ENCODE data around the gene LRCH1. TPM values are rescaled to one million over a fixed set of nuclear protein-coding genes. Genes with fewer than 3 reads are reported as not detected.
A peak's percentile ranks its signal among the peaks of the same experiment; 100 is the strongest.

The LRCH1 gene
- total RNA-seq, 4 donors from 2014 or later = 29.1 to 55.6 (median 36.2) TPM

DNA sequence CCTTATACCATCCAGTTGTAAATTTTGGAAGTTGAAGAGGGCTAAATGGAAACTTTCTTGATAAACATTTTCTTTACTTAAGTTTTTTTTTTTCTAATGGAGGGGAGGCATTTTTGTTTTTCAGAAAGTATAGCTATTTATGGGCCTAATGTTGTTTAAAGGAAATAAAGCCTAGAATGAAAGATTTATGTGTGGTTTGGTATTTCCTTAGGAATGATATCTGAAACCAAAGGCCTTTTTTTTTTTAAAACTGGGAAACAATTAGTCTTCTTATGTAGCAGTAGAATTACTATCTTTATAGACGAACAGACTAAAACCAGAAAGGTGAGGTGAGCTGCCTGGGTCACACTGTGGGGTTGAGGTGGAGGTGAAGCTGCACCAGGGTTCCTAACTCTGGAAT, 163.9 kb downstream of the LRCH1 start:
- H3K36me3 ChIP-seq = no peaks in the 10 kb centered on the region
- no peak overlapping the region for H3K4me3 ChIP-seq
- TF ChIP-seq POLR2A (IDR thresholded peaks at IDR 0.05) = no peak
- no peak for TF ChIP-seq CTCF (IDR thresholded peaks at IDR 0.05)
- no peak for DNase-seq
- peaks cover 0 to 6% of the 10 kb centered on the region in 2 donors for H3K4me1 ChIP-seq
- intact Hi-C loops (cut with DNase I; ENCODE audit: low total_unique reads) = no loop called here
- H3K27ac ChIP-seq = no peak overlapping the region
- H3K27me3 ChIP-seq = no peaks in the 10 kb centered on the region
- no peaks in the 10 kb centered on the region for H3K9me3 ChIP-seq

DNA sequence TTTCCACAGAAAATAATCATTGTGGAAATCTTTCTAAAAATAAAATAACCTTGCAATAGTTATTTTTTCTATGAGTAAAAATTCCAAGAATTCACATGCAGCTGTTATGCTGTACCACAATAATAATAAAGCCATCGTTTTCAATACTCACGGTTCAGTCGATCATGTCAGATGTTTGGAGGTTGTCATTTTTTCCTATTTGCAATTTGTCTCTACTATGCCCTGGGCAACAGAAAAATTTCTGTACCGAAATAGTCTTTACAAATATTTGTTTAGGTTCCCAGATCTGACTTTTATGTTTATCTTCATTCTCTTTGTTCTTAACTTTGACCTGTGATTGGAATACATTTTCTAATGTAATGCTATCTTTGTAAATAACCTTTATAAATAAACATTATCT, 164.3 kb downstream of the LRCH1 start:
- Histone ChIP-seq H3K9me3 (no peaks in the 10 kb centered on the region), H3K4me3 (no peak overlapping the region), H3K27me3 (no peaks in the 10 kb centered on the region), H3K27ac (no peak overlapping the region), H3K36me3 (no peaks in the 10 kb centered on the region), H3K4me1 (peaks cover 0 to 6% of the 10 kb centered on the region in 2 donors)
- TF ChIP-seq POLR2A (IDR thresholded peaks at IDR 0.05) = no peak
- TF ChIP-seq CTCF (IDR thresholded peaks at IDR 0.05) = no peak
- DNase-seq = no peak
- intact Hi-C loops (cut with DNase I; ENCODE audit: low total_unique reads) = no loop called here

- intact Hi-C loops (cut with DNase I; ENCODE audit: low total_unique reads) = no loop called here
- DNase-seq = no peak
- H3K4me3 ChIP-seq = no peak overlapping the region
- H3K9me3 ChIP-seq = no peaks in the 10 kb centered on the region
- H3K4me1 ChIP-seq = peaks cover 0 to 6% of the 10 kb centered on the region in 2 donors
- no peaks in the 10 kb centered on the region for H3K36me3 ChIP-seq
- no peak for TF ChIP-seq CTCF (IDR thresholded peaks at IDR 0.05)
- TF ChIP-seq POLR2A (IDR thresholded peaks at IDR 0.05) = no peak
- H3K27me3 ChIP-seq = no peaks in the 10 kb centered on the region
- no peak overlapping the region for H3K27ac ChIP-seq
Measured at GRCh38 chr13:46717856-46718255, 164.9 kb downstream of the LRCH1 start.

DNA sequence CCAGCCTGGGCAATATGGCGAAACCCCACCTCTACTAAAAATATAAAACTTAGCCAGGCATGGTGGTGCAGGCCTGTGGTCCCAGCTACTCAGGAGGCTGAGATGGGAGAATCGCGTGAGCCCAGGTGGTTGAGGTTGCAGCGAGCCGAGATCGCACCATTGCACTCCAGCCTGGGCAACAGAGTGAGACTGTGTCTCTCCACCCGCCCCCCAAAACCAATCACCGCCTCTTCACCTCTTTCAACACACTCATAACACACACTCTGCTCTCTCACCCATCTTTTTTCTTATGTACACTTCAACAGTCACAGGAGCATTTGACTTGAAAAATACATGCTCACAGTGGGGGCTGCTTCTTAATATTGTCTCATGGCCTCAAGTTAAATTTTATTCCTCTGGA, 167.2 kb downstream of the LRCH1 start:
- intact Hi-C loops (cut with DNase I; ENCODE audit: low total_unique reads) = loop anchor here (5.0 kb wide), 2 partner anchors 168 to 228 kb away; partner anchors contain the start of gene LRCH1
- TF ChIP-seq POLR2A (IDR thresholded peaks at IDR 0.05) (no peak), CTCF (IDR thresholded peaks at IDR 0.05) (no peak)
- Histone ChIP-seq H3K9me3 (no peaks in the 10 kb centered on the region), H3K27me3 (no peaks in the 10 kb centered on the region), H3K36me3 (no peaks in the 10 kb centered on the region), H3K4me1 (peaks cover 0 to 6% of the 10 kb centered on the region in 2 donors), H3K4me3 (no peak overlapping the region), H3K27ac (peak overlapping the region in 1 of 2 donors; percentile 23)
- no peak for DNase-seq

- Histone ChIP-seq H3K36me3 (no peaks in the 10 kb centered on the region), H3K4me1 (peaks cover 0 to 6% of the 10 kb centered on the region in 2 donors), H3K9me3 (no peaks in the 10 kb centered on the region), H3K27ac (peak overlapping the region; percentile 14 to 23), H3K4me3 (no peak overlapping the region), H3K27me3 (no peaks in the 10 kb centered on the region)
- peak; percentile 69 to 86 (median 76) for TF ChIP-seq CTCF (IDR thresholded peaks at IDR 0.05)
- no peak for TF ChIP-seq POLR2A (IDR thresholded peaks at IDR 0.05)
- intact Hi-C loops (cut with DNase I; ENCODE audit: low total_unique reads) = loop anchor here (5.0 kb wide), 2 partner anchors 169 to 229 kb away; partner anchors contain the start of gene LRCH1
- DNase-seq = peak; percentile 51 to 64
Measured at GRCh38 chr13:46721054-46721453, 168.1 kb downstream of the LRCH1 start.
